Fibroblast of pulmonary artery (primary cell): ENCODE data around the gene OPN4.

ENCODE experiments used
- DNase-seq: peaks from one replicate; pipeline ENCODE4 v3.0.0-alpha.2; 2010; ENCODE audit warnings: low read depth
- H3K4me3 ChIP-seq: replicated peaks from 2 replicates; pipeline ENCODE4 v1.5.1; 2011; ENCODE audit warnings: low read depth, mild to moderate bottlenecking, control low read depth, low read length, moderate library complexity
- CTCF ChIP-seq: IDR thresholded peaks from 2 replicates; pipeline ENCODE4 v1.5.1; 2011; ENCODE audit warnings: mild to moderate bottlenecking, control low read depth, low read length, inconsistent platforms; ENCODE audit errors: missing control alignments

The OPN4 gene

GRCh38 chr10:86711513-86712316 is 57.4 kb downstream of the OPN4 start:
- peak; percentile 33 for DNase-seq
- no peak for TF ChIP-seq CTCF
- H3K4me3 ChIP-seq: peak overlapping the region; percentile 56

- peak overlapping the region; percentile 56 for H3K4me3 ChIP-seq
These were observed 58.0 kb downstream of the OPN4 start for GRCh38 chr10:86712317-86712707.

GRCh38 chr10:86715156-86715795 is 60.9 kb downstream of the OPN4 start:
- DNase-seq: no peak
- TF ChIP-seq CTCF: no peak
- no peak overlapping the region for H3K4me3 ChIP-seq

More at GRCh38 chr10:86712317-86712707, 58.0 kb downstream of the OPN4 start:
- TF ChIP-seq CTCF: no peak
- DNase-seq: no peak

- DNase-seq: no peak
- no peak for TF ChIP-seq CTCF
- no peak overlapping the region for H3K4me3 ChIP-seq
These were observed 61.5 kb downstream of the OPN4 start for GRCh38 chr10:86715836-86716235.
